HPDE6-E6E7 (cell line): ENCODE data around the gene TYW1B.
"Not testable (repeated sequence)": the region's sequence is repeated elsewhere in the genome, so short reads cannot be mapped to it uniquely, and the experiment has no call there.

Source experiments
- DNase-seq: peaks from one replicate; pipeline ENCODE4 v3.0.0; 2011; ENCODE audit warnings: missing footprints; ENCODE audit errors: extremely low spot score

Gene TYW1B

DNA sequence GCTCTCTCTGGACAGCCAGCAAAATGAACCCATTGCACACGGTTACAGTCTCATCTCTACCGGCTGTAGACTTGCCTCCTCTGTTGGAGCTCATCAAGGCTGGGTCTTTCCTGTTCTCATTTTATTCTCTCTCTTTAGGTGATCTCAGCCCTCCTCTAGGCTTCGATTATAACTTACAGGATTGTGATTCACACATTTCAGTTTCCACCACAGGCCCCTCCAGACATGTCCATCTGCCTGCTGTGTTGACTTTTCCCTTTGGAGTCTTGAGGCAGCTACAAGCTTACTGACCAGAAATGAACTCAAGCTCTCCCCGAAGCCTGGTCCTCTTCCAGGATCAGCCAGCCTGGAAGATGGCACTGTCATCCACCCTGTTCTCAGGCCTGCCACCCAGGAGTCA, 268.5 kb downstream of the TYW1B start:
- not testable (repeated sequence) for DNase-seq

DNA sequence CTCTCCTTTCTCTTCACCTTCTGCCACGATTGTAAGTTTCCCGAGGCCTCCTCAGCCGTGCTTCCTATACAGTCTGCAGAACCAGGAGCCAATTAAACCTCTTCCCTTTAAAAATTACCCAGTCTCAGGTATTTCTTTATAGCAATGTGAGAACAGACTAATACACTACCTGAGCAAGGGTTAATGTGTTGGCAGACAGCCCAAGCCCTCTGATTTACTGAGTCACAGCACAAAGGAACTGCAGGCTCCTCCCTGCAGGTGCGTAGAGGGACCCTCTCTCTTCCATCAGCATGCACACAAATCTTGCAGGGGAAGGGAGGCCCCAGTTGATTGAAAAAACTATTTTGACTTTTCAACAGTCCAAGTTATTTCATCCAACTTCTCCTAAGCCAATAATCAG, 271.3 kb downstream of the TYW1B start:
- DNase-seq = not testable (repeated sequence)

DNA sequence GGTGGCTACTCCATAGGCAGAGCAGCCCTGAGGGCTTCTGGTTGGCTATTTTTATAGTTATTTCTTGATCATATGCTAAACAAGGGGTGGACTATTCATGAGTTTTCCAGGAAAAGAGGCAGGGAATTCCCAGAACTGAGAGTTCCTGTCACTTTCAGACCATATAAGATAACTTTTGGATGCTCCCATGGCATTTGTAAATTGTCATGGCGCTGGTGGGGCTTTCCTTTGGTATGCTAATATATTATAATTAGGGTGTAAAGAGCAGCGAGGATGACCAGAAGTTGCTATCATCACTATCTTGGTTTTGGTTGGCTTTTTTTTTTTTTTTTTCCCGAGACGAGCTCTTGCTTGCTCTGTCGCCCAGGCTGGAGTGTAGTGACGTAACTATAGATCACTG, 272.8 kb downstream of the TYW1B start:
- DNase-seq = not testable (repeated sequence)

DNA sequence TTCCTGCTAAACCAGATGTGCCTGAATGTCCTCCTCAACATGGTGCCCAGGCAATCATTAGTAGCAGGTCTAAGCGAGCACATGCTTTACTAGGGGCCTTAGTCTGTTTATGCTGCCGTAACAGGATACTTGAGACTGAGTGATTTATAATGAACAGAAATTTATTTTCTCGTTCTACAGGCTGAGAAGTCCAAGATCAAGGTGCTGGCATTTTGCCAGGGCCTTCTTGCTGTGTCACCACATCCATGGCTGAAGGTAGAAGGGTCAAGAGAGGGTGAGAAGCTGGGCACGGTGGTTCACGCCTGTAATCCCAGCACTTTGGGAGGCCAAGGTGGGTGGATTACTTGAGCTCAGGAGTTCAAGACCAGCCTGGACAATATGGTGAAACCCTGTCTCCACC, 273.6 kb downstream of the TYW1B start:
- not testable (repeated sequence) for DNase-seq

DNA sequence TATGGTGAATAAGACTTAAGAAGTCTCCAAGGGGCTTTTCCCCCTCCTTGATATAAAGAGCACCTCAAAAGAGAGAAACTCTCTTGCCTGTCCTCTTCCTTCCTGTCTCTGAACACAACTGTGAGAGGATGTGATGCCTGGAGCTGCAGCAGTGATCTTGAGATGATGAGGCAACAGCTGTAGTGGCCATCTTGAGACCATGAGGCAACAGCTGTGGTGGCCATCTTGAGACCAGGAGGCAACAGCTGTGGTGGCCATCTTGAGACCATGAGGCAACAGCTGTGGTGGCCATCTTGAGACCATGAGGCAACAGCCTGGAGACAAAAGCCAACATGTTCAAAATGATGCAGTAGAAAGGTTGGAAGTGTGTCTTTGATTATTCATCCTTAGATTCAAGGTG, 277.5 kb downstream of the TYW1B start:
- DNase-seq = not testable (repeated sequence)

DNA sequence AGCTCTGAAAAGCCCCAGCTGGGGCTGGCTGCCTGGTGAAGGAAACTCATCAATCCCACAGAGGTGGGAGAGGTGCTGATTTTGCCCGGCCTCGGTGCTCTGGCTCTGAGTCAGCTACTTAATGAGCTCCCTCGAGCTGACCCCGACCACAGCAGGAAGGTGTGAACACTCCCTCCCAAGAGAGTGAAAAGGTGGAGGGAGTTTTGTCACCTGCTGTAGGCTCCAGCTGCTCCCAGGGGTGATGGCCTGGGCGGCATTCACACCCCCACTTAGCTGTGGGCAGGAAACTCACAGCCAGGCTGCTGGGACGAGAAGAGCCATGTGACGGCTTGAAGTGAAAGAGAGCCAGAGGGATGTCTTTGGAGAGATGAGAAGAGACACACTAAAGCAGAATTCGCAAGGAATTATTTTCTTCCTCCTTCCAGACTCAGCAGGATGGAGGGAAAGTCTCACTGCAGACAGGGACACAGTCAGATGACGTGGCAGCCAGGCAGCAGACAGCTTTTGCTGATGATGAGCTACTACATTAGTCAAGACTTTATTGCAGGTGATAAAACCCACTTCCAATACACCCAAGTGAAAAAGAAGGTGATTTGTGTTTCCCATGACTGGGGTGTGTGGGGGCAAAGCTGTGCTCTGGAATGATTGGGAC, 281.3 kb downstream of the TYW1B start:
- not testable (repeated sequence) for DNase-seq

DNA sequence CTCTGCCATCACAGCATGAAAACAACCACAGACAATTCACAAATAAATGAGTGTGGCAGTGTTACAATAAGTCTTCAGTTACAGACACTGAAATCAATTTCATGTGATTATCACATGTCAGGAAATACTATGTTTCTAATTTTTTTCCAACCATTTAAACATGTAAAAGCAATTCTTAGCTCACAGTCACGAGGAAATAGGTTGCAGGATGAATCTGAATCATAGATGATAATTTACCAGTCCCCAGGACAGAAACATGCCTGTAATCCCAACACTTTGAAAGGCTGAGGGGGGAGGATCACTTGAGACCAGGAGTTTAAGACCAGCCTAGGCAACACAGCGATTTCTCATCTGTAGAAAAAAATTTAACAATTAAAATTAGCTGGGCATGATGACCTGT, 283.5 kb downstream of the TYW1B start:
- DNase-seq = not testable (repeated sequence)

DNA sequence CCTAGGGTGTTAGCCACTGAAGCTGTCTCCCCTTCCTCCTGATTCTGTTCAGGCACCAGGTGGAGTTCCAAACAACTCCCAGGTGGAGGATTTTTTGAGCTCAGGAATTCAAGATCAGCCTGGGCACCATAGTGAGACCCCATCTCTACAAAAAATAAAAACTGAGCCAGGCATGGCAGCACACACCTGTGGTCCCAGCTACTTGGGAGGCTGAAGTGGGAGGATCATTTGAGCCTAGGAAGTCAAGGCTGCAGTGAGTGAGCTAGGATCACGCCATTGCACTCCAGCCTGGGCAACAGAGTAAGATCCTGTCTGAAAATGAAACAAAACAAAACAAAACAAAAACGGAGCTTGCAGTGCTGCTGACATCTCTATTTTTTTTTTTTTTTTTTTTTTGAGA, 287.1 kb downstream of the TYW1B start:
- DNase-seq = no peak

DNA sequence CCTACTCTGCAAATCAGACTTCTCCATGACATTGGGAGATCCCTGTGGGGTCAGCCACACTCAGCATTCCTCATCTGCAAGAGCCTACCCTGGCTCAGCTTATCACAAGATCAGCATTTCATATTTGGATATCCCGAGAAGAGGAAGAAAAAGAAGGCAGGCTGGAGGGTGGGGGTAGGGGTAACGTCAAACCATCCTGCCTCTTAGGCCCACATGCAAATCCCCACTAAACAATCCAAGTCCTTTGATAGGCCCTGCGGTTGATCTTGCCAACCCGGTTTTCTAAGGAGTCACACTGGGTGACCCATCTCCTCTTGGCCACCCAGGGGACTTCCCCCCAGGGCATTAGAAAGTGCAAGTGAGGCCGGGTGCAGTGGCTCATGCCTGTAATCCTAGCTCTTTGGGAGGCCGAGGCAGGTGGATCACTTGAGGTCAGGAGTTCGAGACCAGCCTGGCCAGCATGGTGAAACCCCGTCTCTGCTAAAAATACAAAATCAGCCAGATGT, 287.8 kb downstream of the TYW1B start:
- no peak for DNase-seq

DNA sequence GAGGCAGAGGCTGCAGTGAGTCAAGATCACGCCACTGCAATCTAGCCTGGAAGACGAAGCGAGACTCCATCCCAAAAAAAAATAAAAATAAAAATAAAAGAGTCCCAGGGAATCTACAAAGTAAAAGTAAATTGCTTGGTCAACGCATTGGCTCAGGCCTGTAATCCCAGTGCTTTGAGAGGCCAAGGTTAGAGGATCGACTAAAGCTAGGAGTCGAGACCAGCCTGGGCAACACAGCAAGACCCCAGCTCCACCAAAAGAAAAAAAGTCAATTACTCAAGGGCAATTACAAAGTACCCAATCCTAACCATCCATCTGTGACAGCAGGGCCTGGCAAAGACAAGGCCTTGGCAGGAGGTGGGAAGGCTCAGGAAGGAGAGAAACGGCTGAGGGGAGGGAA, 288.3 kb downstream of the TYW1B start:
- DNase-seq = no peak

DNA sequence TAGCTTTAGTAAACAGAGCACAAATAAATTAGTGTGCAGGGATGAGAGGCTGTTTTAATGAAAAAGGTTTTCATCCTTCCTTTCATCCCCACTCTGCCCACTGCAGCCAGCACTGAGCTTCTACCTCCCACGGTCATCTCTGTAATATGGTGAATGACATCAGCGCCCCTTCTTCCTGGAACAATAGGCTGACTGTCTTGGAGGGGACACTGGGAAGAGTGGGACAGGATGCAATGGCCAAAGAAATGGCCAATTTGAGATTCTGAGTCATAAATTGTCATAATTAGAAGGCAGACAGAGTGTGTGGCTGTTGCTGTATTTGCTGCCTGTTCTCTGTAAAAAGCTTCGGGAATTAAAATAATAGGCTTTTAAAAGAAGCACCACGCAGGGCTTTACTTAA, 289.1 kb downstream of the TYW1B start:
- no peak for DNase-seq

DNA sequence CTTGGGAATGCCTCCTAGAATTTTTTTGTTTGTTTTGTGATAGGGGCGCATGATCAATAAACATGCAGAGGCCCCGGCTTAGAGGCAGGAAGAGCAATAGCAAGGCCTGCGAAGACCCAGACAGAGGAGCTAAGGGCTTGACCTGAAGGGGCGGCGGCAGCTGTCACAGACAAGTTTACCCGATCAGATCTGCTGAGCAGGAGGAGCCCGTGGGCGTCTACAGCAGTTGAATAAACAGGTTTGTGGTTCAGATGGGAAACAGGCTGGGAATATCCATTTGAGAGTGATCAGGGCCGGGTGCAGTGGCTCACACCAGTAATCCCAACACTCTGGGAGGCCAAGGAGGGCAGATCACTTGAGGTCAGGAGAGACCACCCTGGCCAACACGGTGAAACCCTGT, 289.9 kb downstream of the TYW1B start:
- DNase-seq = no peak

DNA sequence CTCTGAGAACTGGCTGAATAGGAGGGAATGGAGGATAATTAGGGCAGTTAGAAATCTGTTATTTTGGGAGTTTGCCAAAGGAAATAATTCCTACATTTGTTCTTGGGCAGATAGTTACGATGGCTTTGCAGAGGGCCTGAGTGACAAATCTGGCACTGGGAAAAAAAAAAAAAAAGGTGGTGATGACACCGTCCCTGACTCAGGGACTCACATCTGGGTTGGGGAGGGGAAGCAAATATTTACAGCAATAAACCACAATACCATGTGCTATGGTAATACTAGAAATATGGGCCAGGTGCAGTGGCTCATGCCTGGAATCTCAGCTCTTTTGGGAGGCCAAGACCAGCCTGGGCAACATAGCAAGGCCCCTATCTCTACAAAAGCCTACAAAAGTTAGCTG, 292.0 kb downstream of the TYW1B start:
- not testable (repeated sequence) for DNase-seq

DNA sequence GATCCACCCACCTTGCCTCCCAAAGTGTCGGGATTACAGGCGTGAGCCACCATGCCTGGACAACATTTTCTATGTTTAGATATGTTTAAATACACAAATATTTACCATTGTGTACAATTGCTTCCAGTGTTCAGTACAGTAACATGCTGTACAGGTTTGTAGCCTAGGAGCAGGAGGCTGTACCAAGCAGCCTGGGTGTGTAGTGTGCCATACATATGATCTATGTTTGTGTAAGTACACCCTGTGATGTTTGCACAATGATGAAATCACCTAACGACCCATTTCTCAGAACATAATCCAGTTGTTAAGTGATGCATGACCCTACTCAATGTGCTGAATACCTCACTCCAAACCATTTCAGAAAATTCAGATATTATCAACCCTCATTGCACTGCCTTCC, 297.0 kb downstream of the TYW1B start:
- DNase-seq = not testable (repeated sequence)
